Measurements from ENCODE around the gene UTP14A. TPM values are rescaled to one million over a fixed set of nuclear protein-coding genes. Genes with fewer than 3 reads are reported as not detected.

Gene UTP14A
- total and polyA plus RNA-seq, 2 of the 13 experiments (the other 11 are each of a cell fraction or from before 2014, with no cell fraction given) = 7.4 to 19.0 TPM

GRCh38 chrX:129905787-129906580, at the start of gene UTP14A (continued):
- peak; percentile 56; the same call in 1 of the 2 replicates for TF ChIP-seq IKZF5 (CRISPR knock-in tag; IDR thresholded peaks at IDR 0.05)
- TF ChIP-seq ZNF354B (CRISPR knock-in tag; IDR thresholded peaks at IDR 0.05) = no peak
- TF ChIP-seq CBX1 (IDR thresholded peaks at IDR 0.05; ENCODE audit: low read depth) = no peak
- TF ChIP-seq TEAD3 (CRISPR knock-in tag; optimal IDR thresholded peaks at IDR 0.05; ENCODE audit: borderline replicate concordance) = no peak
- TF ChIP-seq ZFP90 (CRISPR knock-in tag; IDR thresholded peaks at IDR 0.05; ENCODE audit: borderline replicate concordance) = no peak
- TF ChIP-seq ZNF644 (CRISPR knock-in tag; IDR thresholded peaks at IDR 0.05; ENCODE audit: low read depth) = no peak
- TF ChIP-seq SIX4 (CRISPR knock-in tag; IDR thresholded peaks at IDR 0.05) = no peak
- no peak for TF ChIP-seq ZNF205 (CRISPR knock-in tag; IDR thresholded peaks at IDR 0.05)
- 0 out of 2 replicates have a peak, but pooled peaks have one; percentile 26 for TF ChIP-seq ZNF430 (CRISPR knock-in tag; IDR thresholded peaks at IDR 0.05)
- no peak for TF ChIP-seq MTERF4 (CRISPR knock-in tag; IDR thresholded peaks at IDR 0.05)
- TF ChIP-seq ZNF18 (CRISPR knock-in tag; IDR thresholded peaks at IDR 0.05; ENCODE audit: insufficient replicate concordance) = no peak
- peak; percentile 44; the same call in 1 of the 2 replicates for TF ChIP-seq IRF2 (CRISPR knock-in tag; IDR thresholded peaks at IDR 0.05)
- no peak for TF ChIP-seq FLYWCH1 (CRISPR knock-in tag; IDR thresholded peaks at IDR 0.05)
- no peak for TF ChIP-seq ZNF567 (CRISPR knock-in tag; IDR thresholded peaks at IDR 0.05; ENCODE audit: borderline replicate concordance)
- TF ChIP-seq NFE2L1 (CRISPR knock-in tag; IDR thresholded peaks at IDR 0.05; ENCODE audit: borderline replicate concordance) = no peak
- TF ChIP-seq ZNF451 (CRISPR knock-in tag; IDR thresholded peaks at IDR 0.05) = no peak
- no peak for TF ChIP-seq ATF7 (IDR thresholded peaks at IDR 0.05)
- TF ChIP-seq ATF7 (CRISPR knock-in tag; IDR thresholded peaks at IDR 0.05) = 0 out of 2 replicates have a peak, but pooled peaks have one; percentile 35
- no peak for TF ChIP-seq ZNF160 (CRISPR knock-in tag; IDR thresholded peaks at IDR 0.05)
- TF ChIP-seq SRSF4 (IDR thresholded peaks at IDR 0.05; ENCODE audit: low read depth, low read length, poor library complexity, severe bottlenecking) = no peak
- no peak for TF ChIP-seq ZBTB34 (CRISPR knock-in tag; IDR thresholded peaks at IDR 0.05)
- no peak for TF ChIP-seq SMAD1 (CRISPR knock-in tag; IDR thresholded peaks at IDR 0.05; ENCODE audit: borderline replicate concordance, low read depth)

Measured in HepG2 (cell line).